ENCODE measurements around the gene AHCYL2.

AHCYL2 gene

GRCh38 chr7:129401967-129402860 is 177.4 kb downstream of the AHCYL2 start:
- TF ChIP-seq FOXP2 (optimal IDR thresholded peaks at IDR 0.05; ENCODE audit: borderline replicate concordance, extremely low read depth, extremely low read length, insufficient read depth): no peak
- no peak for TF ChIP-seq POLR2AphosphoS5 (IDR thresholded peaks at IDR 0.05; ENCODE audit: low read depth, low read length)
- TF ChIP-seq TAF1 (IDR thresholded peaks at IDR 0.05; ENCODE audit: borderline replicate concordance, insufficient read depth, low read length): no peak
- no peak for TF ChIP-seq REST (IDR thresholded peaks at IDR 0.05; ENCODE audit: insufficient read depth in 1 of 2, low read depth in 2 of 2, low read length in 2 of 2)
- TF ChIP-seq SIN3A (IDR thresholded peaks at IDR 0.05; ENCODE audit: borderline replicate concordance, insufficient read depth, low read length): no peak

GRCh38 chr7:129405527-129405926 is 180.7 kb downstream of the AHCYL2 start:
- TF ChIP-seq FOXP2 (optimal IDR thresholded peaks at IDR 0.05; ENCODE audit: borderline replicate concordance, extremely low read depth, extremely low read length, insufficient read depth) (no peak), POLR2AphosphoS5 (IDR thresholded peaks at IDR 0.05; ENCODE audit: low read depth, low read length) (no peak)

- TF ChIP-seq REST (IDR thresholded peaks at IDR 0.05; ENCODE audit: insufficient read depth in 1 of 2, low read depth in 2 of 2, low read length in 2 of 2) (no peak), TAF1 (IDR thresholded peaks at IDR 0.05; ENCODE audit: borderline replicate concordance, insufficient read depth, low read length) (no peak), FOXP2 (optimal IDR thresholded peaks at IDR 0.05; ENCODE audit: borderline replicate concordance, extremely low read depth, extremely low read length, insufficient read depth) (no peak), POLR2AphosphoS5 (IDR thresholded peaks at IDR 0.05; ENCODE audit: low read depth, low read length) (no peak), SIN3A (IDR thresholded peaks at IDR 0.05; ENCODE audit: borderline replicate concordance, insufficient read depth, low read length) (no peak)
Measured at GRCh38 chr7:129412501-129412900, 187.7 kb downstream of the AHCYL2 start.

GRCh38 chr7:129417073-129417472 is 192.2 kb downstream of the AHCYL2 start:
- TF ChIP-seq TAF1 (IDR thresholded peaks at IDR 0.05; ENCODE audit: borderline replicate concordance, insufficient read depth, low read length): no peak
- TF ChIP-seq POLR2AphosphoS5 (IDR thresholded peaks at IDR 0.05; ENCODE audit: low read depth, low read length): no peak
- no peak for TF ChIP-seq FOXP2 (optimal IDR thresholded peaks at IDR 0.05; ENCODE audit: borderline replicate concordance, extremely low read depth, extremely low read length, insufficient read depth)
- no peak for TF ChIP-seq REST (IDR thresholded peaks at IDR 0.05; ENCODE audit: insufficient read depth in 1 of 2, low read depth in 2 of 2, low read length in 2 of 2)
- no peak for TF ChIP-seq SIN3A (IDR thresholded peaks at IDR 0.05; ENCODE audit: borderline replicate concordance, insufficient read depth, low read length)

- TF ChIP-seq SIN3A (IDR thresholded peaks at IDR 0.05; ENCODE audit: borderline replicate concordance, insufficient read depth, low read length) (no peak), POLR2AphosphoS5 (IDR thresholded peaks at IDR 0.05; ENCODE audit: low read depth, low read length) (no peak), TAF1 (IDR thresholded peaks at IDR 0.05; ENCODE audit: borderline replicate concordance, insufficient read depth, low read length) (no peak), REST (IDR thresholded peaks at IDR 0.05; ENCODE audit: insufficient read depth in 1 of 2, low read depth in 2 of 2, low read length in 2 of 2) (no peak), FOXP2 (optimal IDR thresholded peaks at IDR 0.05; ENCODE audit: borderline replicate concordance, extremely low read depth, extremely low read length, insufficient read depth) (no peak)
Measured at GRCh38 chr7:129421717-129422250, 197.0 kb downstream of the AHCYL2 start.

All from PFSK-1 (cell line).